Activated naive CD4-positive, alpha-beta T cell treated with anti-CD3 and anti-CD28 coated beads for 36 hours (primary cell): ENCODE results near the gene C2orf49. TPM values are rescaled to one million over a fixed set of nuclear protein-coding genes. Genes with fewer than 3 reads are reported as not detected.

Experiments
- CTCF ChIA-PET: fragments of 350-600 bp; sonication (Branson Sonifier 250); formaldehyde crosslinking; loops from one replicate; lab custom pipeline; 2021; ENCODE audit warnings: antibody characterized with exemption; lab: Charles Lee
- DNase-seq: peaks from one replicate; pipeline ENCODE4 v3.0.0-alpha.2; 2020
- H3K27ac Mint-ChIP-seq: one replicate; pipeline ENCODE4 v1.8.0; 2021; ENCODE audit warnings: mild to moderate bottlenecking, mixed read lengths
- H3K27me3 Mint-ChIP-seq: one replicate; pipeline ENCODE4 v1.8.0; 2021; ENCODE audit warnings: low read depth, mixed read lengths
- H3K36me3 Mint-ChIP-seq: one replicate; pipeline ENCODE4 v1.8.0; 2021; ENCODE audit warnings: low read depth, mixed read lengths
- H3K4me1 Mint-ChIP-seq: one replicate; pipeline ENCODE4 v1.8.0; 2021; ENCODE audit warnings: low read depth, mixed read lengths
- H3K4me3 Mint-ChIP-seq: one replicate; pipeline ENCODE4 v1.8.0; 2021; ENCODE audit warnings: mild to moderate bottlenecking, moderate library complexity, mixed read lengths
- H3K9me3 Mint-ChIP-seq: one replicate; pipeline ENCODE4 v1.8.0; 2021; ENCODE audit warnings: mixed read lengths
- intact Hi-C: fragments of 100-400 bp; cut with micrococcal nuclease; formaldehyde crosslinking; loops from one replicate; pipeline ENCODE4 v1.15.1; 2023
- total RNA-seq, 2 experiments: library from RNA; stranded (reverse); gene quantifications; one replicate each; pipeline ENCODE4 v1.2.3, GENCODE V29; 2021

The C2orf49 gene
- total RNA-seq = 10 to 100 TPM; 15.6 to 16.4 TPM

DNA sequence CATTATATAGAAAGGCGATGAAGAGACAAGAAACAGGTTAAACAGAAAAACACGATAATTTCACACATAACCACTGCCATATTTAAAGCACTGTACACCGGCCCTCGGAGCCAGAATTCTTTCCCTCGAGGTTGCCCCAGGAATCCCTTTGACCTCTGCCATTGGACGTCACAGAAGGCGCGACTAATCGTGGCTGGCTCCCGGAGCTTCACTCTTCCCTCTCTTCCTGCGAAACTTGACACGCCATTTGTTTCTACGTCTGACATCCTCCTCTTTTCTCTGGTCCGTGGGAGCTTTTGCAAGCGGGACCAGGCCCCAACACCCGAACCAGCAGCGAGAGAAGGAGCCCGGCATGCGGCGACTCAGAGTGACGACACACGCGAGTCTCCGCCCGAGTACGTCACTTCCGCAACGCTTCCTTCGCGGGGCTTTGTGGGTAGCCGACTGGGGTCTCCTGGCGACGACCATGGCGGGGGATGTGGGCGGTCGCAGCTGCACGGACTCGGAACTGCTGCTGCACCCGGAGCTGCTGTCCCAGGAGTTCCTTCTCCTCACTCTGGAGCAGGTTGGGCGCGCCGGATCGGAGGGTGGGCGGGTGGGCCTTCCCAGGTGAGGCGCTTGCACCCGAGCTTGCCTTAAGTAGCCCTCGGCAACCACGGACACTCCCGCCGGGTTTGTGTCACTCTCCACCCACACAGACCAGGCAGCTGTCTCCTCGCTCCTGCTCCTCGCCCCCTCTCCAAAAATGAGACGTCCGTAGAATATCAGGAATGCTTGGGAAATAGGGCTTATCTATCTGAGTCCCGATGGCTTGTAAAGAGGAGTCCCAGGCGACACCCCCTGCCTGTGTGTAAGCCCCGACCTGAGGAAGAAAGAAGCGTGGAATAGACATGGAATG lies at the start of gene C2orf49:
TSS of gene C2orf49 (plus strand) at position 419 of the 898 bp plus-strand sequence. CDS start at position 467, 48 bp downstream.
- CTCF ChIA-PET = interaction anchor here (0.6 to 1.1 kb wide), 2 partner anchors 99 to 240 kb away, joined by 3 read pairs; no protein-coding TSS in a partner anchor
- H3K4me1 Mint-ChIP-seq = peaks cover 31% of the 10 kb centered on the region
- peak; percentile 92 for DNase-seq
- no peaks in the 10 kb centered on the region for H3K9me3 Mint-ChIP-seq
- no peaks in the 10 kb centered on the region for H3K27me3 Mint-ChIP-seq
- peak within 1 kb of the TSS; percentile 100 for H3K27ac Mint-ChIP-seq
- peak within 1 kb of the TSS; percentile 99 for H3K4me3 Mint-ChIP-seq
- intact Hi-C loops = loop anchor here (1.0 to 10.0 kb wide), 3 partner anchors 8 to 407 kb away; partner anchors contain the start of genes FHL2, NCK2 and TGFBRAP1
- H3K36me3 Mint-ChIP-seq = peaks cover 6% of the 10 kb centered on the region

DNA sequence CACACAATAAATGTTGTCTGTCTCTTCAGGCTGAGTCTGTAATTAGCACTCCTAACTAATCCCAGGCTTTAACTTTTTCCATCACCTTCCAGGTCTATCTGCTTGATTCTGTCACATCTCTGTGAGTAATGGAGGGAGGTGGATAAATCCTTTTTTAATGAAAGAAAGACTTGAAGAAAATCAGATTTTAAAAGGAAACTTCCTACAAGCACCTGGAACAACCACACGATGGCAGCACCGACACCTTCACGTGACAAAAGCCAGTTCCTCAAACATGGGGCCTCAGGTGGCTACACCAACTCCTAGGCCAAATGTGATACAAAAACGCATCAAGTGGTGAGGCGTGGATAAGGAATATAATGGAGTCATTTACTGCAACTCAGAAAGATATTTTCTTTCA lies 49.6 kb upstream of the C2orf49 start:
- H3K36me3 Mint-ChIP-seq = peaks cover 25% of the 10 kb centered on the region
- CTCF ChIA-PET = interaction anchor here (0.6 to 1.4 kb wide), 13 partner anchors 9 to 1570 kb away, joined by 3 to 6 read pairs (median 3); no protein-coding TSS in a partner anchor

DNA sequence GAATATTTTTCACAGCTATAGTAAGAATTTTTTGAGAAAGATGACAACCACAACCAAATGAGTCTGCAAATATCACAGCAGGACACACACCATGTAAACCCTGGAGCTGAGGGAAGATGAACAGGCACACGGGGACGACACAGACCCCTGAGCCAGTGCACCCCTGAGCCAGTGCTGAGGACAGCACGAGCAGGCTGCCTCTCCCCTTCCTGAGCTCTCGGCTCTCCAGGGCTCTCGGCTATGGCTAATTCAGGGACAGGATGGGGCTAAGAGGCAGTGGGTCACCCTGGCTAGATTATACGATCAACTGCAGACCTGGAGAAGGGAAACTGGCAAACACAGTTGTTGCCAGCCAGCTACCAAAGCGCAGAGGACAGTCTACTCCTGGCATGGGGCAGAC lies 49.2 kb upstream of the C2orf49 start:
- intact Hi-C loops = no loop called here
- H3K27me3 Mint-ChIP-seq = no peaks in the 10 kb centered on the region

More for the DNA sequence above, 49.6 kb upstream of the C2orf49 start:
- H3K4me3 Mint-ChIP-seq = no peak overlapping the region
- no peaks in the 10 kb centered on the region for H3K27me3 Mint-ChIP-seq
- H3K9me3 Mint-ChIP-seq = no peaks in the 10 kb centered on the region
- no peak overlapping the region for H3K27ac Mint-ChIP-seq
- H3K4me1 Mint-ChIP-seq = peaks cover 1% of the 10 kb centered on the region
- peak; percentile 67 for DNase-seq
- intact Hi-C loops = loop anchor here (2.0 kb wide), 1 partner anchor 233 kb away; no protein-coding TSS in a partner anchor

DNA sequence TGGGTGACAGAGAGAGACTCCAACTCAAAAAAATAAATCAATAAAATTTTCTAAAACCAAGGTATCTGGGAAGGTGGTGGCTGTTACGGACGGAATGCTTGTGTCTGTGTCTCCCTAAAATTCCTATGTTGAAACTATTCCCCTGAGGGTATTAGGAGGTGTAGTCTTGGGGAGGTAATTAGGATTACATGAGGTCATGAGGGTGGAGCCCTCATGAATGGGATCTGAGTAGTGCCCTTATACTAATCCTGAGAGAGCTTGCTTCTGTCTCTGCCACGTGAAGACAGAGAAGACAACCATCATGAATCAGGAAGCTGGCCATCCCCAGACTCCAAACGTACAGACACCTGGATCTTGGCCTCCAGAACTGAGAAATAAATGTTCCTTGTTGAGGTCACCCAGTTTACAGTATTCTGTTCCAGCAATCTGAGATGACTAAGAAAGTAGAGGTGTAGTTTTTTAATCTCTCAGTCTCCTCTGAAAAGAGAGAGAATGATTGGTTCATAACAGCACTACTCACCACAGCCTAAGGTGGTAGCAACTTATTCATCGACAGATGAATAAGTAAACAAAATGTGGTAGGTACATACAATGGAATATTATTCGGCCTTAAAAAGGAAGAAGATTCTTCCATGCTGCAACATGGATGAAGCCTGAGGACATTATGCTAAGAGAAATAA lies 46.2 kb upstream of the C2orf49 start:
- Mint-ChIP-seq H3K27me3 (no peaks in the 10 kb centered on the region), H3K27ac (no peak overlapping the region), H3K9me3 (no peaks in the 10 kb centered on the region), H3K4me3 (no peak overlapping the region), H3K36me3 (peaks cover 31% of the 10 kb centered on the region), H3K4me1 (peaks cover 1% of the 10 kb centered on the region)
- CTCF ChIA-PET = no interaction called here
- DNase-seq = no peak
- intact Hi-C loops = no loop called here

More for the DNA sequence above, 49.2 kb upstream of the C2orf49 start:
- peaks cover 1% of the 10 kb centered on the region for H3K4me1 Mint-ChIP-seq
- CTCF ChIA-PET = interaction anchor here (0.6 to 1.4 kb wide), 13 partner anchors 10 to 1570 kb away, joined by 3 to 6 read pairs (median 3); no protein-coding TSS in a partner anchor
- DNase-seq = no peak
- no peak overlapping the region for H3K4me3 Mint-ChIP-seq
- no peaks in the 10 kb centered on the region for H3K9me3 Mint-ChIP-seq
- no peak overlapping the region for H3K27ac Mint-ChIP-seq
- H3K36me3 Mint-ChIP-seq = peaks cover 24% of the 10 kb centered on the region

DNA sequence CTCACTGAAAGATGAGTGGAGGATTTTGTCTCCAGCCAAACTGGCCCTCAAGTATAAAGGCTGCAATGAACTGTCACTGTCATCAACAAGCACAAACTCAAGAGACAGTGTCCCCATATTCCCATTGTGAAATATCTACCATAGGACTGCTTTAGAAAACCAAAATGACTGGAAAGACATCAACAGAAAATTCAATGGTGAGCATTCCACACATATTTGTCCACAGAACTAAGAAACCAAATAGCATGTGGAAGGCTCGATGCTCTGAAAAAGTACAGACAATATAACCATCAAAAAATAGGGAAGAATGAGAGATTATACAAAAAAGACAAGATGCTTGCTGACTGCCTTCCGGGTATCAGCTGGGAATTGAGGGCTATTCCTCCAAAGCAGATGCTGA lies 45.4 kb upstream of the C2orf49 start:
- Mint-ChIP-seq H3K9me3 (no peaks in the 10 kb centered on the region), H3K4me3 (no peak overlapping the region), H3K27ac (no peak overlapping the region), H3K4me1 (peaks cover 1% of the 10 kb centered on the region), H3K36me3 (peaks cover 34% of the 10 kb centered on the region), H3K27me3 (no peaks in the 10 kb centered on the region)
- intact Hi-C loops = no loop called here
- DNase-seq = no peak
- CTCF ChIA-PET = interaction anchor here (0.6 to 0.7 kb wide), 3 partner anchors 10 to 146 kb away, joined by 3 read pairs; no protein-coding TSS in a partner anchor

DNA sequence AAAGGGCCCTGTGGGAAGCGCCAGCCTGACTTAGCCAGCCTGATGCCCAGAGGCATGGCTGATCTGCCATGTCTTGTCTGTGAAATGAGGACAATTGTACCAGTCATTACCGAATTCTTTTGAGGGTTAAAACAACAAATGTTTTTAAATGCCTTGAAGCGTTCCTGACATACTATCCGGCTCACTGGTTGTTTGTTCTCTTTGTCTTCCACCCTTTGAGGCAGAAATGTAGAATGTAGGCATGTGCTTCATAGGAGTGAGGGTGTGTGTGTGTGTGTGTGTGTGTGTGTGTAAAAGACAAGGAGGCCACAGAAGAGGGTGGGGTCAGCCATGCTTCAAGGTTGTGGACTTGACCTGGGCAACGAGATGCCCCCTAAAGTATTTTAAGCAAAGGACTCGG lies 43.3 kb upstream of the C2orf49 start:
- intact Hi-C loops = loop anchor here (2.0 kb wide), 1 partner anchor 179 kb away; no protein-coding TSS in a partner anchor
- no peaks in the 10 kb centered on the region for H3K27me3 Mint-ChIP-seq
- peaks cover 49% of the 10 kb centered on the region for H3K36me3 Mint-ChIP-seq

DNA sequence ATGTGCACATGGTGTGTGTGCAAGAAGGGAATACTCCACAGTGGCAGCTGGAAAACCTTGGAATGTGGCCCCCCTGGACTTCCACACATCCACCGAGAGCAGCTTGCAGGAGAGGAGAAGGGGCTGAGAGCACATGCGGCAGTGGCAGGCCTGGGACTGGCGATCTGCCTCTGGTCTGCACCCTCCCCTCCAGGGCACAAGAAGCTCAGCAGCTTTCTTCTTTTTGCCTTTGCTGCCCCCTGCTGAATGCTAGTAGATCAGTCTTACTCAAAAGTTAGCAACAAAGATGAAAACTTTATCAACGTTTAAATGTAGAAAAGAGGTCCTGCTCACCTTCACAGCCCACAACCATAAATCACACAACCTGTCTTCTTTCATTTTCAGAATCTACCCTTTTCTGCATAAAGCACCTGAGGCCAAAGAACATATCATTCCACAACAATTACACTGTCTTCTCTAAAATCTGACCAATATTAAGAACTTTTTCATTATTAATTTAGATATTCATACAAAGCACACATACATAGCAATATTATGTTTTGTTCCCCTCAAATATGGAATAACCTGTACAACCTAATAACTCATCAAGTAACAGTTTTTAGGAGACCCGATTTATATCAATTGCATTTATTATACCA lies 42.4 kb upstream of the C2orf49 start:
- Mint-ChIP-seq H3K36me3 (peaks cover 46% of the 10 kb centered on the region), H3K27ac (no peak overlapping the region), H3K27me3 (no peaks in the 10 kb centered on the region), H3K4me1 (no peaks in the 10 kb centered on the region), H3K4me3 (no peak overlapping the region), H3K9me3 (no peaks in the 10 kb centered on the region)
- CTCF ChIA-PET = interaction anchor here (1.5 kb wide), 1 partner anchor 27 kb away, joined by 4 read pairs; no protein-coding TSS in a partner anchor
- DNase-seq = peak; percentile 55
- intact Hi-C loops = loop anchor here (2.0 kb wide), 1 partner anchor 180 kb away; no protein-coding TSS in a partner anchor

More for the DNA sequence above, 43.3 kb upstream of the C2orf49 start:
- Mint-ChIP-seq H3K4me1 (no peaks in the 10 kb centered on the region), H3K4me3 (no peak overlapping the region), H3K9me3 (no peaks in the 10 kb centered on the region), H3K27ac (no peak overlapping the region)
- CTCF ChIA-PET = no interaction called here
- DNase-seq = no peak

DNA sequence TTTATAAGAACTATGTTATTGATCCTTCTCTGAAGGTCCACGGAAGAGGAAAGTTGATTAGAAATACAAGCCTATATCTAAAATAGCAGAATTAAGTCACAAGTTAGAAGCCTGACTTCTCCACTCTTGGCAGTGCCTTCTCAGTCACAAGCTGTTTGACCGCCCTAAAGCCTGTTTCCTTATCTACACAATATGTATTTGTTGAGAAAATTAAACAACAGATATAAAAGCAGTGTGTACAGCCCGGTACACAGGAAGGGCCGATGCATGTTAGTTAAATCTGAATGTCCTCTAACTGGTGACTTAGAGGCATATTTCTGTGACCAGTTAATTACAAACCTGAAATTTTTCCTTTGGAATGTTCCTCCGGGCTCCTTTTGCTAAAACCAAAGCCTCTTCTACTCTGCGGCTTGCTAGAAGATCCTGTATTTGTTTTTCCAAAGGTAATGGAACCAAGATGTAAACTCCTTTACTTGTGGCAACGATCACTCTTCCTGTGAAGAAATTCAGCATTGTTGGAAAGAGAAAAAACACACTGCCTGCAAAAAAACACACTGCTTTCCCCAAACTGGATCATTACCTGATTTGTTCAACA lies 41.2 kb upstream of the C2orf49 start:
- intact Hi-C loops = no loop called here
- Mint-ChIP-seq H3K4me1 (no peaks in the 10 kb centered on the region), H3K27me3 (no peaks in the 10 kb centered on the region), H3K27ac (no peak overlapping the region), H3K36me3 (peaks cover 41% of the 10 kb centered on the region), H3K9me3 (no peaks in the 10 kb centered on the region), H3K4me3 (no peak overlapping the region)
- CTCF ChIA-PET = no interaction called here
- DNase-seq = no peak

DNA sequence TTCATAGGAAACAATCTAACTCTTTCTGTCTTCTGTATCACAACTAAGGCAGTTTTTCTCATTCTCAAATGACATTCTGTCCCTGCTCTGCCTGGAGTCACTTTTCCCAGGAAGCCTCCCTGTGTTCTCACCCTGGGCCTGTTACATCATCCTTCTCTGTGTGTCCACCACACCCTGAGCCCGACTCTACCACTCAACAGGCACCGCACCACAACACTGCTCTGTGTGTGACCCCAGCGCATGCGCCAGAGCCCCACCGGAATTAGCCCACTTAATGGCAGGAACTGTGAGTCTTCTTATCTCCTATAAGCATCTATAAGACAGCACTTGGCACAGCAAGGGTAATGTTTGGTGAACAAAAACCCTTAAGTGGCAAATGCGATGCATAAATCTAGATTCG lies 40.1 kb upstream of the C2orf49 start:
- no peak overlapping the region for H3K27ac Mint-ChIP-seq
- CTCF ChIA-PET = interaction anchor here (0.6 kb wide), 1 partner anchor 245 kb away, joined by 3 read pairs; no protein-coding TSS in a partner anchor
- no peak for DNase-seq
- peaks cover 6% of the 10 kb centered on the region for H3K4me1 Mint-ChIP-seq
- H3K36me3 Mint-ChIP-seq = peaks cover 33% of the 10 kb centered on the region
- intact Hi-C loops = no loop called here
- H3K9me3 Mint-ChIP-seq = no peaks in the 10 kb centered on the region
- H3K4me3 Mint-ChIP-seq = no peak overlapping the region
- no peaks in the 10 kb centered on the region for H3K27me3 Mint-ChIP-seq

DNA sequence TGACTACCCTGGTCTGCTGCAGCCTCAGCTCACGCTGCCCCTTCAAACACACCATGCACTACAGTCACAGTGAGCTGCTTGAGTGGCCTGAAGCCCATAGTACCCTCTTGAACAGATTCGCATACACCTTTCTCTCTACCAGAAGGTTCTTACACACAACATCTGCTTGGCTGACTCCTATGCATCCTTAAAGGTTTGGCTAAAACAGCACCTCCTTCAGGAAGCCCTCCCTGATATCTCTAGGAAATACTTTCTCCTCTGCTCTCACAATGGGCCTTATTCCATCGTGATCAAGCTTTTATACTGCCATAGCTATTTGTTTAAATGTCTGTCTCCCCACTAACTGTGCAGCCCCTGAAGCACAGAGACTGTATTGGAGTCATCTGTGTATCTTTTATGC lies 39.3 kb upstream of the C2orf49 start:
- Mint-ChIP-seq H3K27me3 (no peaks in the 10 kb centered on the region), H3K9me3 (no peaks in the 10 kb centered on the region), H3K27ac (no peak overlapping the region), H3K4me1 (peaks cover 12% of the 10 kb centered on the region), H3K4me3 (no peak overlapping the region), H3K36me3 (peaks cover 34% of the 10 kb centered on the region)
- intact Hi-C loops = no loop called here
- no peak for DNase-seq
- CTCF ChIA-PET = interaction anchor here (0.5 to 0.6 kb wide), 2 partner anchors 14 to 223 kb away, joined by 3 to 5 read pairs; no protein-coding TSS in a partner anchor

DNA sequence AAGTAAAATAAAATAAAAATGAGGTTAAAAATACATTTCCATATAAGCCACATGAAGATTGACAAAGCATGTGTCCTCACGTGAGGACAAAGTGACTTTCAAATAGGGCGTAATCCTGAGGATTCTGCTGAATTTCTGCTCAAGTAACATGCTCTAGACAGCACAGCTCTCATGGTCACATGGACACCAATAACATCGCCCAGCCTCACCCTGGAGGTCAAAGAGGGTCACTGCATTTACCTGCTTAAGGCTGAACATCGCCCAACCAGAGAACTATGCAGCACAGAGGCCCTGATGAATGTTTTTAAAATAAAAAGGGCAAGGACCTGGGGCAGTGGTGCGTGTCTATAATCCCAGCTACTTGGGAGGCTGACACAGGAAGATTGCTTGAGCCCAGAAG lies 38.0 kb upstream of the C2orf49 start:
- Mint-ChIP-seq H3K36me3 (peaks cover 31% of the 10 kb centered on the region), H3K27me3 (no peaks in the 10 kb centered on the region), H3K9me3 (no peaks in the 10 kb centered on the region), H3K27ac (no peak overlapping the region), H3K4me1 (peaks cover 19% of the 10 kb centered on the region), H3K4me3 (no peak overlapping the region)
- no peak for DNase-seq
- intact Hi-C loops = no loop called here
- CTCF ChIA-PET = no interaction called here
